Measurements from ENCODE around the gene SGO2. TPM values are rescaled to one million over a fixed set of nuclear protein-coding genes. Genes with fewer than 3 reads are reported as not detected.

The SGO2 gene
- total and polyA plus RNA-seq, 9 of the 15 experiments (the other 6 are each of a cell fraction or from before 2014, with no cell fraction given): 14.5 to 25.9 (median 16.6) TPM

- TF ChIP-seq CCAR2 (IDR thresholded peaks at IDR 0.05; ENCODE audit: low read depth, low read length) (no peak), SMAD1 (IDR thresholded peaks at IDR 0.05; ENCODE audit: low read depth, low read length, partially characterized antibody) (no peak), PBX2 (CRISPR knock-in tag; IDR thresholded peaks at IDR 0.05; ENCODE audit: low read depth) (no peak), PBX2 (tag; conservative IDR thresholded peaks at IDR 0.05; ENCODE audit: low read depth) (peak; percentile 50), POU5F1 (IDR thresholded peaks at IDR 0.05; ENCODE audit: borderline replicate concordance, low read depth, low read length, partially characterized antibody) (no peak), MEIS2 (IDR thresholded peaks at IDR 0.05; ENCODE audit: partially characterized antibody) (peak; percentile 41)
- no peak overlapping the region for H2AFZ ChIP-seq (ENCODE audit: low read depth, low read length)
- ChIA-PET CTCF (ENCODE audit: low intra/inter-chr PET ratio) (interaction anchor here (0.5 kb wide), 1 partner anchor 215 kb away, joined by 3 read pairs; no protein-coding TSS in a partner anchor), POLR2A (no interaction called here)
- FAIRE-seq (no peak), ATAC-seq (no peak), DNase-seq (ENCODE audit: extremely low read depth in 1 of 4, low spot score in 3 of 4) (no peak)
- in situ Hi-C loops (cut with MboI): loop anchor here (10.0 kb wide), 1 partner anchor 217 kb away; no protein-coding TSS in a partner anchor
- 16% methylated on average over 4 of the region's 4 CpGs for WGBS (ENCODE audit: insufficient coverage, low coverage, missing lambda C conversion rate)
- H3K4me3 ChIP-seq: no peak overlapping the region
- intact Hi-C loops (cut with micrococcal nuclease): loop anchor here (10.0 kb wide), 1 partner anchor 127 kb away; no protein-coding TSS in a partner anchor
- no peaks in the 10 kb centered on the region for H3K9me1 ChIP-seq (ENCODE audit: control insufficient read depth, insufficient read depth, low read length)
- H3K36me3 ChIP-seq (ENCODE audit: control insufficient read depth, insufficient read depth, low read length): peaks cover 4% of the 10 kb centered on the region; the same call in 2 of the 3 replicates
- H3K9me3 ChIP-seq (replicated peaks; ENCODE audit: control insufficient read depth, insufficient read depth, low read depth, low read length): peaks cover 2% of the 10 kb centered on the region; the same call in 1 of the 2 replicates
- no peak overlapping the region for H3K4me2 ChIP-seq (ENCODE audit: insufficient read depth, low read length)
- H3K9ac ChIP-seq (ENCODE audit: insufficient read depth in 1 of 2, low read depth in 2 of 2, low read length in 2 of 2): no peak overlapping the region
- H3K27ac ChIP-seq (ENCODE audit: extremely low read depth, low read depth, low read length): no peak overlapping the region
- H4K20me1 ChIP-seq (replicated peaks; ENCODE audit: control insufficient read depth, insufficient read depth, low read length): no peaks in the 10 kb centered on the region
- BruUV-seq (replicated peaks): no TSS peak
- peaks cover 0 to 5% of the 10 kb centered on the region in 2 experiments; a peak in 3 of 5 replicates for H3K4me1 ChIP-seq (replicated peaks in 1 of 2; ENCODE audit: control insufficient read depth in 2 of 2, insufficient read depth in 2 of 2, low read length in 2 of 2)
- H3K27me3 ChIP-seq (ENCODE audit: control insufficient read depth in 2 of 2, insufficient read depth in 2 of 2, low read length in 2 of 2): no peaks in the 10 kb centered on the region
- H3K79me2 ChIP-seq (ENCODE audit: control insufficient read depth, insufficient read depth, low read length): no peaks in the 10 kb centered on the region
These were observed 37.8 kb upstream of the SGO2 start for GRCh38 chr2:200488169-200488568.

Measured in K562 (cell line).